ENCODE results near the gene IFITM10. TPM values are rescaled to one million over a fixed set of nuclear protein-coding genes. Genes with fewer than 3 reads are reported as not detected.

Gene IFITM10
- total and polyA plus RNA-seq, 9 of the 15 experiments (the other 6 are each of a cell fraction or from before 2014, with no cell fraction given): 0.08 to 0.13 (median 0.09) TPM; not detected in 6

DNA sequence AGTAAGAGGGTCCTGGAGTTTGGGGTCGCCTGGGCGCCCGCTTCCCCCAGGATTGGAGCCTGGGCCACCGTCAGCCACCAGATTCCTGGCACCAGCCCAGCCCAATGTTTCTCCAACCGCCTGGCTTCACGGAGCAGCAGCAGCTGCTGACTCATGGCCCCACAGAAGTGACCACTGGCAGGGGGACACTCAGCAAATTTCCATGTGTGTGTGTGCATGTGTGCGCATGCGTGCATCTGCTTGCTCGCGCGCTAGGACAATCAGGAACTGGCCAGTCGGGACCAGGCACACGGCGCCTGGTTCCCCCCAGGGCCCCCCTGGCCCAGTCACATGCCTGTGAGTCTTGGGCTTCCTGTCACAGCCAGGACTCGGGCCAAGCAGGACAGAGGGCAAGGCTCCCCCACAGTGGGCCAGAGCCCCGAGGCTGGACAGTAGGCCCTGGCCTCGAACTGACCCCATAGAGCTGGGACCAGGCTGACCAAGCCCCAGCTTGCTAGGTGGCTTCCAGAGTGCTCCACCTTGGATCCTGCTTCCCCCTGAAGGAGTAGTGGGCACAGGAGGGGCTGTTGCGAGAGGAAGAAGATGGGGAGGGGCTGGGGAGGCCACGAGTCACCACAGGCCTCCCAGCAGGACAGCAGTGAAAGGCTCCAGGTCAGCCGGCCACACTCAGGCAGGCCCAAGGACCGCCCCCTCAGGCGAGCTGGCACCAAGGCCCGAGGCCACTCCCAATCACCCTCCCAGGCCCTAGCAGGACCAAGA, 10.1 kb upstream of the IFITM10 start (continued):
- TF ChIP-seq MED1 (CRISPR knock-in tag; IDR thresholded peaks at IDR 0.05; ENCODE audit: borderline replicate concordance) (no peak), FIP1L1 (IDR thresholded peaks at IDR 0.05; ENCODE audit: low read depth, low read length, poor library complexity, severe bottlenecking) (no peak), ELF1 (tag; IDR thresholded peaks at IDR 0.05) (no peak), HDGF (IDR thresholded peaks at IDR 0.05) (no peak), ZNF507 (tag; conservative IDR thresholded peaks at IDR 0.05) (no peak), KDM1A (IDR thresholded peaks at IDR 0.05) (peak in 1 of 2 experiments; percentile 45; a peak in 2 of 4 replicates), ELF4 (CRISPR knock-in tag; IDR thresholded peaks at IDR 0.05) (no peak), ZNF644 (tag; IDR thresholded peaks at IDR 0.05; ENCODE audit: low read depth) (no peak), RBM14 (IDR thresholded peaks at IDR 0.05; ENCODE audit: borderline replicate concordance, insufficient read depth, low read depth, low read length) (no peak), ZNF75A (CRISPR knock-in tag; IDR thresholded peaks at IDR 0.05) (no peak)
- TF ChIP-seq, protein P1, sequence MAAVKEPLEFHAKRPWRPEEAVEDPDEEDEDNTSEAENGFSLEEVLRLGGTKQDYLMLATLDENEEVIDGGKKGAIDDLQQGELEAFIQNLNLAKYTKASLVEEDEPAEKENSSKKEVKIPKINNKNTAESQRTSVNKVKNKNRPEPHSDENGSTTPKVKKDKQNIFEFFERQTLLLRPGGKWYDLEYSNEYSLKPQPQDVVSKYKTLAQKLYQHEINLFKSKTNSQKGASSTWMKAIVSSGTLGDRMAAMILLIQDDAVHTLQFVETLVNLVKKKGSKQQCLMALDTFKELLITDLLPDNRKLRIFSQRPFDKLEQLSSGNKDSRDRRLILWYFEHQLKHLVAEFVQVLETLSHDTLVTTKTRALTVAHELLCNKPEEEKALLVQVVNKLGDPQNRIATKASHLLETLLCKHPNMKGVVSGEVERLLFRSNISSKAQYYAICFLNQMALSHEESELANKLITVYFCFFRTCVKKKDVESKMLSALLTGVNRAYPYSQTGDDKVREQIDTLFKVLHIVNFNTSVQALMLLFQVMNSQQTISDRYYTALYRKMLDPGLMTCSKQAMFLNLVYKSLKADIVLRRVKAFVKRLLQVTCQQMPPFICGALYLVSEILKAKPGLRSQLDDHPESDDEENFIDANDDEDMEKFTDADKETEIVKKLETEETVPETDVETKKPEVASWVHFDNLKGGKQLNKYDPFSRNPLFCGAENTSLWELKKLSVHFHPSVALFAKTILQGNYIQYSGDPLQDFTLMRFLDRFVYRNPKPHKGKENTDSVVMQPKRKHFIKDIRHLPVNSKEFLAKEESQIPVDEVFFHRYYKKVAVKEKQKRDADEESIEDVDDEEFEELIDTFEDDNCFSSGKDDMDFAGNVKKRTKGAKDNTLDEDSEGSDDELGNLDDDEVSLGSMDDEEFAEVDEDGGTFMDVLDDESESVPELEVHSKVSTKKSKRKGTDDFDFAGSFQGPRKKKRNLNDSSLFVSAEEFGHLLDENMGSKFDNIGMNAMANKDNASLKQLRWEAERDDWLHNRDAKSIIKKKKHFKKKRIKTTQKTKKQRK (IDR thresholded peaks at IDR 0.05; ENCODE audit: borderline replicate concordance, low read depth, low read length): no peak
- TF ChIP-seq, protein P2, sequence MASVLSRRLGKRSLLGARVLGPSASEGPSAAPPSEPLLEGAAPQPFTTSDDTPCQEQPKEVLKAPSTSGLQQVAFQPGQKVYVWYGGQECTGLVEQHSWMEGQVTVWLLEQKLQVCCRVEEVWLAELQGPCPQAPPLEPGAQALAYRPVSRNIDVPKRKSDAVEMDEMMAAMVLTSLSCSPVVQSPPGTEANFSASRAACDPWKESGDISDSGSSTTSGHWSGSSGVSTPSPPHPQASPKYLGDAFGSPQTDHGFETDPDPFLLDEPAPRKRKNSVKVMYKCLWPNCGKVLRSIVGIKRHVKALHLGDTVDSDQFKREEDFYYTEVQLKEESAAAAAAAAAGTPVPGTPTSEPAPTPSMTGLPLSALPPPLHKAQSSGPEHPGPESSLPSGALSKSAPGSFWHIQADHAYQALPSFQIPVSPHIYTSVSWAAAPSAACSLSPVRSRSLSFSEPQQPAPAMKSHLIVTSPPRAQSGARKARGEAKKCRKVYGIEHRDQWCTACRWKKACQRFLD (CRISPR knock-in tag; IDR thresholded peaks at IDR 0.05): peak; percentile 41; the same call in 1 of the 2 replicates
- TF ChIP-seq, protein P3, sequence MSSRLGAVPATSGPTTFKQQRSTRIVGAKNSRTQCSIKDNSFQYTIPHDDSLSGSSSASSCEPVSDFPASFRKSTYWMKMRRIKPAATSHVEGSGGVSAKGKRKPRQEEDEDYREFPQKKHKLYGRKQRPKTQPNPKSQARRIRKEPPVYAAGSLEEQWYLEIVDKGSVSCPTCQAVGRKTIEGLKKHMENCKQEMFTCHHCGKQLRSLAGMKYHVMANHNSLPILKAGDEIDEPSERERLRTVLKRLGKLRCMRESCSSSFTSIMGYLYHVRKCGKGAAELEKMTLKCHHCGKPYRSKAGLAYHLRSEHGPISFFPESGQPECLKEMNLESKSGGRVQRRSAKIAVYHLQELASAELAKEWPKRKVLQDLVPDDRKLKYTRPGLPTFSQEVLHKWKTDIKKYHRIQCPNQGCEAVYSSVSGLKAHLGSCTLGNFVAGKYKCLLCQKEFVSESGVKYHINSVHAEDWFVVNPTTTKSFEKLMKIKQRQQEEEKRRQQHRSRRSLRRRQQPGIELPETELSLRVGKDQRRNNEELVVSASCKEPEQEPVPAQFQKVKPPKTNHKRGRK (tag; IDR thresholded peaks at IDR 0.05): no peak
- TF ChIP-seq, protein P4, sequence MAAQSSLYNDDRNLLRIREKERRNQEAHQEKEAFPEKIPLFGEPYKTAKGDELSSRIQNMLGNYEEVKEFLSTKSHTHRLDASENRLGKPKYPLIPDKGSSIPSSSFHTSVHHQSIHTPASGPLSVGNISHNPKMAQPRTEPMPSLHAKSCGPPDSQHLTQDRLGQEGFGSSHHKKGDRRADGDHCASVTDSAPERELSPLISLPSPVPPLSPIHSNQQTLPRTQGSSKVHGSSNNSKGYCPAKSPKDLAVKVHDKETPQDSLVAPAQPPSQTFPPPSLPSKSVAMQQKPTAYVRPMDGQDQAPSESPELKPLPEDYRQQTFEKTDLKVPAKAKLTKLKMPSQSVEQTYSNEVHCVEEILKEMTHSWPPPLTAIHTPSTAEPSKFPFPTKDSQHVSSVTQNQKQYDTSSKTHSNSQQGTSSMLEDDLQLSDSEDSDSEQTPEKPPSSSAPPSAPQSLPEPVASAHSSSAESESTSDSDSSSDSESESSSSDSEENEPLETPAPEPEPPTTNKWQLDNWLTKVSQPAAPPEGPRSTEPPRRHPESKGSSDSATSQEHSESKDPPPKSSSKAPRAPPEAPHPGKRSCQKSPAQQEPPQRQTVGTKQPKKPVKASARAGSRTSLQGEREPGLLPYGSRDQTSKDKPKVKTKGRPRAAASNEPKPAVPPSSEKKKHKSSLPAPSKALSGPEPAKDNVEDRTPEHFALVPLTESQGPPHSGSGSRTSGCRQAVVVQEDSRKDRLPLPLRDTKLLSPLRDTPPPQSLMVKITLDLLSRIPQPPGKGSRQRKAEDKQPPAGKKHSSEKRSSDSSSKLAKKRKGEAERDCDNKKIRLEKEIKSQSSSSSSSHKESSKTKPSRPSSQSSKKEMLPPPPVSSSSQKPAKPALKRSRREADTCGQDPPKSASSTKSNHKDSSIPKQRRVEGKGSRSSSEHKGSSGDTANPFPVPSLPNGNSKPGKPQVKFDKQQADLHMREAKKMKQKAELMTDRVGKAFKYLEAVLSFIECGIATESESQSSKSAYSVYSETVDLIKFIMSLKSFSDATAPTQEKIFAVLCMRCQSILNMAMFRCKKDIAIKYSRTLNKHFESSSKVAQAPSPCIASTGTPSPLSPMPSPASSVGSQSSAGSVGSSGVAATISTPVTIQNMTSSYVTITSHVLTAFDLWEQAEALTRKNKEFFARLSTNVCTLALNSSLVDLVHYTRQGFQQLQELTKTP (IDR thresholded peaks at IDR 0.05; ENCODE audit: low read depth in 1 of 2, partially characterized antibody in 2 of 2): no peak
- TF ChIP-seq, protein P5, sequence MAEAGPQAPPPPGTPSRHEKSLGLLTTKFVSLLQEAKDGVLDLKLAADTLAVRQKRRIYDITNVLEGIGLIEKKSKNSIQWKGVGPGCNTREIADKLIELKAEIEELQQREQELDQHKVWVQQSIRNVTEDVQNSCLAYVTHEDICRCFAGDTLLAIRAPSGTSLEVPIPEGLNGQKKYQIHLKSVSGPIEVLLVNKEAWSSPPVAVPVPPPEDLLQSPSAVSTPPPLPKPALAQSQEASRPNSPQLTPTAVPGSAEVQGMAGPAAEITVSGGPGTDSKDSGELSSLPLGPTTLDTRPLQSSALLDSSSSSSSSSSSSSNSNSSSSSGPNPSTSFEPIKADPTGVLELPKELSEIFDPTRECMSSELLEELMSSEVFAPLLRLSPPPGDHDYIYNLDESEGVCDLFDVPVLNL (CRISPR knock-in tag; IDR thresholded peaks at IDR 0.05; ENCODE audit: low read depth): no peak

Measured in K562 (cell line).